GM19099 (cell line): Measurements from ENCODE around the gene ACBD6.

Experiments
- POLR2A ChIP-seq: IDR thresholded peaks from 3 replicates; pipeline ENCODE4 v1.6.1; 2011; ENCODE audit warnings: low read depth; ENCODE audit not compliant: insufficient read length; ENCODE audit errors: extremely low read depth

The ACBD6 gene

GRCh38 chr1:180261030-180261429, 241.3 kb downstream of the ACBD6 start:
- TF ChIP-seq POLR2A = no peak

GRCh38 chr1:180260541-180260940, 241.8 kb downstream of the ACBD6 start:
- no peak for TF ChIP-seq POLR2A

DNA sequence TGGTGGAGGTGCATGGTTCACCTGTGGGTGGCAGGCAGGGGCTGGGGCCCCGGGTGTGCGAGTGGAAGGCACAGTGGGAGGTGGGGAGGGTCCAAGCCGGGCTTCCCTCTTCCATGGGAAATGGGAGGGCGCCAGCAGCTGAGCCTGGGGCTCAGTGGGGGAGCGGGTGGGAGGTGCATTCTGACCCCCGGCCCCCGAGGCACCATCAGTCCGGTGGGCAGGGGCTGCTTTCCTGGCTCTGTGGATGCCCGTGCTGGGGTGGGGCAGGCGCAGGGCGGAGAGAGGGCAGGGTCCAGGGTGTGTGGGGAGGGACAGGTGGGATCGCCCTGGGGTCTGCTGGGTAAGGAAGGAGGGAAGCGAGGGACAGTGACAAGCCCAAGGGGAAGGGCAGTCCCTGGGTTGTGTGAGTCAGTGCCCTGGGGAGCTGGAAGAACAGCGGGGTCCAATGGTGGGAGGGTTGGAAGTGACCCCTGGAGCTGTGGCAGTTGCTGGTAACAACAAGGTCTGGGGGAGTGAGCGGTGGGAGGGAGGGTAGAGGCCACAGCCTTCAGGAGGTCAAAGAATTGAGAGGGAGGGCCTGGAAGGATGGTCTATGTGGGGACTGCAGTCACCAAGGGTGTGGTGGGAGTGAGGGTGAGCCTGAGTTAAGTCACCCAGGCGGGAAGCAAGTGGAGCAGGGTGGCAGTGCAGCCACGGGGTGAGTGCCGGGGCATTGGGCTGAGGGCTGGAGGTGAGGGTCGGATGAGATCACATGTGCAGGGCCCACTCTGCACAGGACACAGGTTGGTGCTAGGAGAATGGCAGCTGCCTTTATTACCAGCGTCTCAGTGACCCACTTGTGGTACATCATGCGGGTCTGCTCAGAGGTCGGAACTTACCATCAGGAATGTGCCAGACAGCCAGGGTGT, 242.7 kb downstream of the ACBD6 start:
- TF ChIP-seq POLR2A = no peak

GRCh38 chr1:180258935-180259334, 243.4 kb downstream of the ACBD6 start:
- TF ChIP-seq POLR2A = no peak

GRCh38 chr1:180258290-180258689, 244.1 kb downstream of the ACBD6 start:
- no peak for TF ChIP-seq POLR2A

DNA sequence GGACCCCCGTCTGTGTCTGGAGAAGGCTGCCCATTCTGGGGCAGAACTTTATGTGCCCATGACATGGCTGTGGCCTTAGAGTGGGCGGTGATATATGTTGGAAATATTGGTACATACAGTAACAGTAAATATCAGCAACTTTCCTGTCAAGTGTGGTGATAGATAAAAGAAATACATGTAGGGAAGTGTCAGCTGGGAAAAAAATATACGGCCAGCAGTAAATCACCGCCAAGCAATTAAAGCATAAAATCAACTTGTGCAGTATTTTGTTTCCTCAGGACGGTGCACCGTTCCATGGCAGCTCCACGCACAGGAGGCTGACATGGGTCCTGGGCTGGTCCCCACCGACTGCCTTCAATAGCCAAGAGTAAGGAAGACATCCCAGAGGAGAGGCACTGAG, 244.9 kb downstream of the ACBD6 start:
- no peak for TF ChIP-seq POLR2A

DNA sequence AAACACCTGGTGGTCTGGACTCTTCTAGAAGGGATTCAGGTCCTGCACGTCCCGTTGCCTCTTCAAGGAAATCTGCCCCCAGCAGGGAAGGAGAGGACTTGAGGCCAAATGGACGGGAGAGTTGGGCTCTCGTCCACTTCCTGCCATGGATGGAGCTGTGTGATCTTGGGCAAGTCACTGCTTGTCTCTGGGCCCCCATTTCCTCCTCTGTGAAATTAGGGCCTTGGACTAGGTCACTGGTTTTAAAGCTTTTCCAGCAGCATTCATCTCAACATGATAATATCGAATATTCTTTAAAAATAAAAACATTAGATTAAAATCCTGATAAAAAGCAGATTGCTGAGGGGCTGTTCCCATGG, 245.4 kb downstream of the ACBD6 start:
- TF ChIP-seq POLR2A = no peak

- TF ChIP-seq POLR2A = no peak
Measured at GRCh38 chr1:180256341-180257027, 245.9 kb downstream of the ACBD6 start.

GRCh38 chr1:180255536-180256340, 246.6 kb downstream of the ACBD6 start:
- no peak for TF ChIP-seq POLR2A

GRCh38 chr1:180254854-180255253, 247.5 kb downstream of the ACBD6 start:
- no peak for TF ChIP-seq POLR2A

- TF ChIP-seq POLR2A = no peak
Measured at GRCh38 chr1:180254496-180254819, 247.9 kb downstream of the ACBD6 start.

- TF ChIP-seq POLR2A = no peak
Measured at GRCh38 chr1:180253585-180254495, 248.5 kb downstream of the ACBD6 start.

- TF ChIP-seq POLR2A = no peak
Measured at GRCh38 chr1:180252638-180253536, 249.5 kb downstream of the ACBD6 start.
